Stimulated activated CD8-positive, alpha-beta memory T cell treated with anti-CD3 and anti-CD28 coated beads, Interleukin-15, amount 100 ng/mL, for 48 hours (primary cell): ENCODE results near the gene DTNBP1.
A peak's percentile ranks its signal among the peaks of the same experiment; 100 is the strongest.

Experiments used
- DNase-seq, 2 donors: peaks; one replicate each; pipeline ENCODE4 v3.0.0-alpha.2; 2020; ENCODE audit warnings: low read depth in 2 of 2

The DTNBP1 gene

DNA sequence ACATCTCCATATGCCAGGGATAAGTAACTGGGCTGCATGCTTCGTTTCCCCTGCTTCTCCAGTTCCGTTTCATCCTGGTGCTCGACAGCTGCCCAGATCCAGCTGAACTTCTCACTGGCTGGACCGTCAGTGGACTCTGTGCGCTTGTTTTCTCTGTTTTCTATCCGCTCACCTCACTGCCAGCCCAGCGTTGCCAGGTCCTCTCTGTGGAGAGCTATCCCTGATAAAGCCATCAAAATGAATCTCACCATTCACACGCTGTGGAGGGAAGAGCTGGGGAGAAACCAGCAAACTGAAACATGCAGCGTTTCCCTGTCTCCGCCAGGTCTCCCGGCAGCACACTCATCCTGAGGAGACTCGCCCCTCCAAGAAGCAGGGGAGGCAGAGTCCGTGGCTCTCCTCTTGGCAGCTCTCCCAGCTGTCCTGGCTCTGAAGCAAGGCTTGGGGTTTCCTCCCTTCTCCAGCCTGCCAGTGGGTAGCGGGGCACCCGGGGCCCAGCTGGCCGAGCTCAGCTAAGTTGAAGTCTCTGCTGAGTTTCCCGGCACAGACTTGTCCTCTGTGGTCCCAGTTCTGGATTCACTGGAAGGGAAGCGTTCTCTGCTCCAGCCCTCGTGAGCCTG lies 160.9 kb downstream of the DTNBP1 start:
- no peak for DNase-seq

DNA sequence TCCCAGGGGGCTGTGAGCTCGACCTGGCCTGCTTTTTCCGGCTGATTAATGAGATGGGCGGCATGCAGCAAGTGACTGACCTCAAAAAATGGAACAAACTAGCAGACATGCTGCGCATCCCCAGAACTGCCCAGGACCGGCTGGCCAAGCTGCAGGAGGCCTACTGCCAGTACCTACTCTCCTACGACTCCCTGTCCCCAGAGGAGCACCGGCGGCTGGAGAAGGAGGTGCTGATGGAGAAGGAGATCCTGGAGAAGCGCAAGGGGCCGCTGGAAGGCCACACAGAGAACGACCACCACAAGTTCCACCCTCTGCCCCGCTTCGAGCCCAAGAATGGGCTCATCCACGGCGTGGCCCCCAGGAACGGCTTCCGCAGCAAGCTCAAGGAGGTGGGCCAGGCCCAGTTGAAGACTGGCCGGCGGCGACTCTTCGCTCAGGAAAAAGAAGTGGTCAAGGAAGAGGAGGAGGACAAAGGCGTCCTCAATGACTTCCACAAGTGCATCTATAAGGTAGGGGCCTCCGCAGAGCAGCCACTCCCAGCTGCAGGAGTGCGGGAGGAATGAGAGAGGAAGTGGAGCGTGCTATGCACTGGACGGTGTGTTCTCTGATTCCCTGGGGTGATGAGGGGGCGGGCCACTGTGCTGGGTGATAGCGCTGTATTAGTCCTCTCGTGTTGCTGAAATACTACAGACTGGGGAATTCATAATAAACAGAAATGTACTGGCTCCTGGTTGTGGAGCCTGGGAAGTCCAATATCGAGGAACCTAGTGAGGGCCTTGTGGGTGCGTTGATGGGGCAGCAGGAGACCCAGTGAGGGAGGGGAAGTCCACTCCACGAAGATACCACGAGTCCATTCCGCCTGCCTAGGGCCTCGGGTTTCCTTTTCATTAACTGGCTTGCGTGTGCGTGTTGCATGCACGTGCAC lies 161.7 kb downstream of the DTNBP1 start:
- no peak for DNase-seq

DNA sequence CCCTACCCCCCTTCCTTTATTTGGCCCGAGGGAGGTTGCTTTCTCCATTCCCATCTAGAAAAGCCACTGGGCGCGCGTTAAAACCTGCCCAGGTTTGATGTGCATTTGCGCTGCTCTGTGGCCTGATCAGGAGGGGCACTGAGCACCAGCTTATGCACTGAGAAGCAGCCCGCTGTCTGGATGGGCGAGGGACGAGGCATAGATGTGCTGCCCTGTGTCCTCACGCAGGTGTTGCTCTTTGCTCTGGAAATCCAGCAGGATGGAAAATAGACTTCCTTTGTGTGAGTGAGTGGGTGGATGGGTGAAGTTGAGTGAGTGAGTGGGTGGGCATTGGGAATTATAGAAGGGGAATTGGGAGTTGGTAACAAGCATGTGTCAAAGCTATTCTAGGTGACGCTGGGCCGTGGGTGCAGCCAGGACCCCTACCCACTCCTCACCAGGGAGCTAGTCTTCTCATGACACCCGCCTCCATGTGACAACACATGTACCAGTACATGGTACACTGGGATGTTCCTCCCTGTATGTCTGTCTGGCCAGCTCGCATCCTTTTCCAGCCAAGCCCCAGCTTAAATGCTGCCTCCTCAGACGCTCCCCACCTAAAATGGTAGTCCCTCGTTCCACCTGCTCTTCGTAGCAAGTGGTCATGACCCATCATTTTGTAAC lies 162.6 kb downstream of the DTNBP1 start:
- DNase-seq, result no peak

DNA sequence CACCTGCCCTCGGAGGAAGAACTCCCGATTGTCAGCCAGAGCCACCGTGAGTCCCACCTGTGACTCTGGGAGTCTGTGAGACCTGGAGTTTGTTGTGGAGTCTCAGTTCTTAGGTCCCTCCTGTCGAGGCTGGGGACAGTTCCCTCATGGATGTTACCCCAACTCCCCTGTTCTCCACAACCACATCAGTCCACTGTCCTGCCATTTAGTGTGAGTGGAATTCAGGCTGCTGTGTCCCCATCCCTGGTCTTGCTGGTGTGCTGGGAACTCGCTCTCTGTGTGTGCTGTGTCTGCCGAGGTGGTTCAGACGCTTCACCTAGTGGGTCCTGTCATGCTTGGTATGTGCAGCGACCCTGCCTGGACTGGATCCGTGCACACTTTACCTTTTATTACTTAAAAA lies 163.2 kb downstream of the DTNBP1 start:
- no peak for DNase-seq

DNA sequence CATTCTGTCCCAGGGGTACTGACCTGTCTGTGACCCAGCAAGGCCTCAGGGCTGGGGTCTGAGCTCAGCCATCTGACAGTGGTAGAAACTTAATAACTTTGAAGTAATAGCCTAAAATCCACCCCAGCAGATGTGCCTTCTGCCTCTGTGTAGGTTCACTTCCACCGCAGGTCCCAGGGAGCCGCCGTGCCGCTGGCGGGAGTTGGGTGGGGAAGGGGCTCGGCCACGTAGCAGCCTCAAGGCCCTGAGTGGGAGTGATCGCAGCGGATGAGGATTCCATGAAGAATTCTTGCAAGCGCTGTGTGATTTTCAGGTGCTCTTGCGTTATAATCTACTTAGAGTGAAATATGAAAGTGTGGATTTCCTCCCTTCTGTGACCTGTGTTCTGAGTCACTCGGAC lies 163.7 kb downstream of the DTNBP1 start:
- no peak for DNase-seq

DNA sequence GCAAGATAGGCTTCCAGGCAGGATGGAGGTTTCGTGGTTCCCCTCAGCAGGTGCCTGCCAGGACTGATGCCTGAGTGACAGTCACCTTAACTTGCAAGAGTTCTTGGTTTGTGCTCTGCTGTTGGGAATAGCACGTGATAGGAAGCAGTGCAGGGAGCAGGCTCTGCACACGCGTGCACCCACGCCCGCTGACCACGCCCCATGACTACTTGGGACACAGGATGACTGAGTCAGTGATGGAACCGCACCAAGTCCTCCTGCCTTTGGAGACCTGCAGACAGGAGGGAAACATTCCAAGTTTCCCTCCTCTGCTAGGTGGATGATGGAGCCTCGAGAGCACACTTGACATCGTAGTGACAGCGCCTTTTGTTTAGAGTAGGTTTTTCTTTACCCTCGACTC lies 164.2 kb downstream of the DTNBP1 start:
- no peak for DNase-seq

DNA sequence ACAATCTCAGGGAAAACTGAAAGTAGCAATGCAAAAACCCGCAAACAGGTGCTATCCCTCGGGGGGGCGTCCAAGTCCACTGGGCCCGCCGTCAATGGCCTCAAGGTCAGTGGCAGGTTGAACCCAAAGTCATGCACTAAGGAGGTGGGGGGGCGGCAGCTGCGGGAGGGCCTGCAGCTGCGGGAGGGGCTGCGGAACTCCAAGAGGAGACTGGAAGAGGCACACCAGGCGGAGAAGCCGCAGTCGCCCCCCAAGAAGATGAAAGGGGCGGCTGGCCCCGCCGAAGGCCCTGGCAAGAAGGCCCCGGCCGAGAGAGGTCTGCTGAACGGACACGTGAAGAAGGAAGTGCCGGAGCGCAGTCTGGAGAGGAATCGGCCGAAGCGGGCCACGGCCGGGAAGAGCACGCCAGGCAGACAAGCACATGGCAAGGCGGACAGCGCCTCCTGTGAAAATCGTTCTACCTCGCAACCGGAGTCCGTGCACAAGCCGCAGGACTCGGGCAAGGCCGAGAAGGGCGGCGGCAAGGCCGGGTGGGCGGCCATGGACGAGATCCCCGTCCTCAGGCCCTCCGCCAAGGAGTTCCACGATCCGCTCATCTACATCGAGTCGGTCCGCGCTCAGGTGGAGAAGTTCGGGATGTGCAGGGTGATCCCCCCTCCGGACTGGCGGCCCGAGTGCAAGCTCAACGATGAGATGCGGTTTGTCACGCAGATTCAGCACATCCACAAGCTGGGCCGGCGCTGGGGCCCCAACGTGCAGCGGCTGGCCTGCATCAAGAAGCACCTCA lies 166.3 kb downstream of the DTNBP1 start:
- no peak for DNase-seq

DNA sequence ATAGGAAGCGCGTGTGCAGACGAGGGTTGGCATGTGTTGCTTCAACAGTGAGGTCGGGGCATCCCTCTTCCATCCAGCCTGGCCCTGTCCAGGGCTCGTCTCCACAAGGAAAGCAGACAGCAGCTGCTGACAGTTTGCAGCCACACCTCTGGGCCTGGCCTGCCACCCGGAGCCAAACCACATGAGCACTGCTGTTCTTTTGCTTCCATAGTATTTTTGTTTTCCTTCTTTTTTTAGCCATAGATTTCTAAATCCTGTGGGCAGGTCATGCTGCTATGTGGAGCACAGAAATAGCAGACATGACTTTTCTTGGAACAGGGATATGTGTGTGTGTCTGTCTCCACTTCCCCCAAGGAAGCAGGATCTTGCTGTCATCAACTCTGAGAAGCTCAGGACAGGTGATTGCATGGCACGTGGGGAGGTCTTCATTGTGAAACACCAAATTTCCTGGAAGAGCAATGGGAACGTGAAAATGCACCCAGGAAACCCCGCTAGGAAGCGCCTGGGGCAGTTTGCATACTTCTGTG lies 167.4 kb downstream of the DTNBP1 start:
- no peak for DNase-seq

DNA sequence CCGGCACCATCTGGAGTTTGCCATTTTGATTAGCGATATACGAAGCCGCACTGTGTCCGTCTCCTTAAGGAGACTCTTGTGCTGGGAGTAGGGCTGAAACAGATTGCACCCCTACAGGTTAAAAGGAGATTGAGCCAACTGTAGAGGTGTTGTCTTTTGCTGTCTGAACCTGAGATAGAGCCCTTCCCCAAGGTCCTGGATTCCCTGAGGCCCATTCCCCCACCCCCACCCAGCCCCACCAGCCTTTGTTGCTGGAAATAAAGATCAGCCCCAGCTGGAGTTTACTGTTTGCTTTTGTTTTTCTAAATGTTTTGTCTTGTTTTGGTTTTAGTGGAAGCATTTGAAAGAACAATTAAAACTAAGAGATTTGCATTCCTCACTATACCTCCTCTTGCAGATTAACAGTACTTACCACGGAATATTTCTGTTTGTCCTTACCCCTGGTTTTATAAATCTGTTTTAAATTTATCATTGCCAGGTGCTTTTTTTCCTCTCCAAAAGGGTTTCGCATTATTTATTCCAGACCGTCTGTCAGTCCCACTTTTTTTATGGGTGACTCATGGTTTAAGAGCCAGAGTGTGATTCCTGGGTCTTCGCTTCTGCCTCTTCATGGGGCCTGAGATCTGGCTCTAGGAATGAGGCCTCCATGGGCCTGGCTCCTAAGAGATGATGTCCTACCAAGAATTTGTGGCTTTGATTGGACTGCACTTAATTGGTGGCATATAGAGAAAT lies 169.2 kb downstream of the DTNBP1 start:
- DNase-seq, result no peak

DNA sequence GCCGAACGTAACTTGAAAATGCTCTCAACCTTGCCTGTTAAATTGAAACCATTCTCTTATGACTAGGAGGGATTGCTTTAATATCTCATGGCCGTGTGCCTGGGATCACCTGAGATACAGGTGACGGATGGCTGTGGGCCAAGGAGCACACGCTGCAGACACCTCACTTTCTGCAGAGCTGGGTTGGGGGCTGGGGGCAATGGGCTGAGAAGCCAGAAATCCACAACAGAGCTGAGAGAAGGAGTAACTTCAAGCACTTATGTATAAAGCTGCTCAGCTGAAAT lies 170.9 kb downstream of the DTNBP1 start:
- DNase-seq, result no peak

DNA sequence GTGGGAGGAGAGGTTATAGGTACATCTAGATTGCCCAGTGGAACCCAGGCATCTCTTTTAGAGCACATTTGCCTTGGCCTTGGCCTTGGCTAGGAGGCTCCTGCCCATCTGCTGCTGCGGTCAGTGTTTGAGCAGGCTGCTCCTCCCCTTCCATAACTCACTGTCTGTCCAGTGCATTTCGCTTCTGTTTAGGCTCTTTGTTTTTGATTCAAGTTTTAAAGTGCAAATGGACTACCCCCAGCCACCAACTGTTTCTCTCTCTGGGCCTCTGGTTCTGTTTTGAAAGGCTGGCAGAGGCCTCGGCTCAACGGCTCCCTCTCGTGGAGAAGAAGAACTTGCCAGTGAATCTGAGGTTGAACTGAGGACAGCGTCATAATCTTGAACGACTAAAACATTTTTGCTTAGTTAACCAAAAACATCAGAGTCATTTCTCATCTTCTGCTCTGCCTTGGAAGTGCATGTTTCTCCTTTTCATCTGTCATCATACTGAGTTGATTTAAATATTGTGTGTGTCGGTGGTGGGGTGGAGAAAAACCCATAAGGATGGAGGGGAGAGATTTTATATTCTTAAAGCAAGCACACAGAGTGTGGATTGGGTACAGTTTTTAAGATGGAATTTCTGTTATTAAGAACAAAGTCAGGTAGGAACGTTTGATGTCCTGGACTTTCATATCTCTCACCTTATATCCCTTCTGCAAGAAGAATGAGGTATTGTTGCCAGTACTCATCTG lies 171.4 kb downstream of the DTNBP1 start:
- DNase-seq, result peak; percentile 24 to 43

DNA sequence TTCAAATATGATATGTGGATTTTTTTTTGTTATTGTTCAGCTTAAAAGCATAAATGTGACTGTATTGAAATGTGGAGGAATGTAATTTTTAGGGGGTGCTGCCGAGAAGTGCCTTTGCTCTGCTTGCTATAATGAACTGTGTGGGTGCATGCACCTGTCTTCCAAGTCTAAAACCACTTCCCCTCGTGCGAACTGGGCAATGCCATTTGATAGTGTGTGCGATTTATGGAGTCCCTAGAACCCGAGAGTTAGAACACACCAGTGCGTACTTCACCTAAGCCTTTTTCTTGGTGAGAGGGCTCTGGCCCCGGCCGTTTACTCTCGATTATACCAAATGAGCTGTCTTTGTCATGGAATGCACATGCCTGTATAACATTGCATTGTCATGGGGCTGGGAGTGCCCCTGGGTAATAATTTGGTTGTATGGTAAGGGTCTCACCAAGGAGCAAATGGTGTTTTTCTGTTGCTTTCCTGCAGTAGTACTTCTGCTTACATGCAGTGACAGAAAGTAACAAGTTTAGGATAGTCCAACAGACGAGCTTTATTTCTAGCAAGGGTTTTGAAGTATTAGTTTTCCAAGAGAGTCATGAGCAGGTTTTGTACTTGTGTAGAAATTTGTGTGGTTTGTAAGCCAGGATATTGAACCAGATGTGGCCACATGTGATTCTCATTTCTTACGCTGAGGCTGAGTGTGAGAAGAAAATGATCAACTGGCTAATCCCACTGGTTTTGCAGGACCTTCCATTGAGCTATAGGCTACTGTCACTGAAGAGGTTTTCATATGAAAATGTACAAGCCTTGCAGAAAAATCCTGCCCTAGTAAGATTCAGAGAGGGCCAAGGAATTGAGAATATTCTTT lies 172.4 kb downstream of the DTNBP1 start:
- DNase-seq, result no peak

DNA sequence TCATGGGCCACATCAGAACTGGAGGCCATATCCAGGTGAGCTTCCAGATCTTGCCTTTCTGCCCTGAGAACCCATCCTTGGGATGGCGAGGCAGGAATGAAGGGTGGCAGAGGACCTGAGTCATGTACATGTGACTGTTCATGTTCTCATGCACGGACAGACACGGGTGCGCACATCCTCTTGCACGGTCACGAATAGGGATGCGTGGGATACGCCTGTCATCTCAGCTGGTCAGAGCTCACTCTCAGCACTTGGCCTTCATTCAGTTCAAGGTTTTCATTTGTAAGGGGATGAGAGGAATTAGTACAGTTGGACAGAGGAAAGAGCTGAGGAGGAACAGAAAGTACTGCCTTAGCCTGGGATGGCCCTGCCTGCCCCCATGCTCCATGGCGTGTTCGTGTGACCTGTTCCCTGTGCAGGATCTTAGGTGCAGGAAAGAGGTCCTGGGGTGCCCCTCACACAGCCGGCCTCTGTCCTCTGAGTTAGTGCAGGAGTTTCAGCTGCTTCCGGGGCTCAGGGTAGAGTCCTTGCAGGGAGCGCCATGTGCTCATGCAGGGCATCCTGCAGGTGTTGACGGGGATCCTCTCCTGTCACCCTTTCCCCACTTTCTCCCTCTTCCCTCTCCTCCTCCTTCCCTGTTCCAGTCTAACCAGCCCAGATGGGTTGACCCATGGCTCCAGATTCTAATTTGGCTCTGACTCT lies 173.4 kb downstream of the DTNBP1 start:
- DNase-seq, result no peak

DNA sequence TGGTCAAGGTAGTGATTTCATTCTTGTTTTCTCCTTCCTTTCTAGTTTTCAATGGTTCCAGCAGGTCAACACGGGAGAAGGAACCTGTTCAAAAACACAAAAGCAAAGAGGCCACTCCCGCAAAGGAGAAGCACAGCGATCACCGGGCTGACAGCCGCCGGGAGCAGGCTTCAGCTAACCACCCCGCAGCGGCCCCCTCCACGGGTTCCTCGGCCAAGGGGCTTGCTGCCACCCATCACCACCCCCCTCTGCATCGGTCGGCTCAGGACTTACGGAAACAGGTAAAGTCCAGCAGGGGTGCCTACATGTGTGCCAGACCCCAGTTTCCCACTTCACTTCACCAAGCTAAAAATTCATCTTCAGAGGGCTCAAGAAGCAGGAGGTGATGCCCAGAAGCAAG lies 175.6 kb downstream of the DTNBP1 start:
- DNase-seq, result no peak

DNA sequence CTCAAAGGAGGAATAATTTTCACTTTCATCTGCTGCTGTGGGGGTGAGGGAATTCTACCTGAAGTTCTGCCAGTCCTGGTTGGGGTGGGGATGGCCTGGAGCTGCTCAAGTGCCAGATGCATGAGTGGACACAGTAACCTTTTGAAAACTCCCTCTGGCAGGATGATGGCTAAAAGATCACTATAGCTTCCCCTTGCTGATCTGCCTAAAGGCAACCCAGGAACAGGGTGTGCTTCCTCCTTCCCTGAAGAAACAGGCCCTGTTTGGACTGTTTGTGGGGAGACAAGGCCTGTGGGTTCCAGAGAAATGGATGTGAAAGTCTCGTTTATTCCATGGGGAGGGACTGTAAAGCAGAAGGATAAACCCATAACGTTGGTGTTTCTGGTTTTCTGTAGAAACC lies 176.9 kb downstream of the DTNBP1 start:
- no peak for DNase-seq

DNA sequence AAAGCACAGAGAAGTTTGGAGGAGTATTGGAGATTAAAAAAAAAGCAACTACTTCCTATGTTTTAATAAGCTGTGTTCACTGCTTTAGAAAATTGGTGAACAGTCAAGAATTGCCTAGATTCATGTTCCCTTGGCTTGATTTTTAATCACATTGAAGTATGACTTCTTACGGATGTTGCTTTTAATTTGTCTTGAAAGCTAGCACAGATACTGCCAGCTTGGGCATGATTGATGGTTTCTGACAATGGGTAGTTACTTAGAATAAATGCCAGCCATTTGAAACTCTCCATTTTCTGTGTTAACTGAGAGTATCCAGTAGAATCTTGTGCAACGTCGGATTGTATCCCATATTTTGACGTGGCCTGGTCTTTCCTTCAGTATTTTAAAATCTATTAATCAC lies 178.0 kb downstream of the DTNBP1 start:
- DNase-seq, result no peak

DNA sequence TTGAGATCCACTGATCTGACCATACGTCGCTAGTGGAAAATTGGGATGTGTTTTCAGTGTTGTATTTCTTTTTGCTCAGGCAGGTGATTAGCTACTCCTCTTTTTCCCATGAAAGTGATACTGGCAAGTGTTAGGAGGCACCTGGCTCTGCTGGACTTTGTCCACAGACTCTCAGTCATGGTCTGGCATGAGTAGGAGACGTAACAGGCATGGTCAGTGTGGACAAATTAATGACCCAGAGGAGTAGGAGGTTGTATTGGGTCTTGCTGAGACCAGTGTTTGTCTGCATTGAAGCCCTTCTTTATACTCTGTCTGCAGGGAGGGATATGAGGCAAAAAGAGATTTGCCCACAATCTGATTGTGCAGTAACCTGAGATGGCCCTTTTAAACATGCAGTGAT lies 178.7 kb downstream of the DTNBP1 start:
- DNase-seq, result no peak

DNA sequence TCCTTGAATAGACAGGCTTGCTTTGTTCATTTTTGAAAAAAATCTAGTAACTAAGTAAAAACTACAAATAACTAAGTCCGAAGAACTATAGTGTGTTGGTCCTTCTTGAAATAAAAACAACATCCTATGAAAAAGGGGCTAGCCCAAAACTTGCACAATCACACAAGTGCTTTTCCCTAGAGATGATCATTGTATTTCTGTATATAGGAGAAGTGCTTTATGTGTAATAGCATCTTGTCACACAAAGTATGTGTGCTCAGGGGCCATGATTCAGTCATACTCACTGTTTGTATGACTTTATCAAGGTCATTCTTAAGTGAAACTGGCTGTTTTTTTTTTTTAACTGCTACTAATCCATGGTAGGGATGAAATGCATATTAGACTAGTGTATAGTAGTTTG lies 179.8 kb downstream of the DTNBP1 start:
- no peak for DNase-seq
